SU-DHL-6 (cell line): ENCODE measurements around the gene PLA2G4B.

ENCODE experiments used
- CTCF ChIP-seq: fragments of 200-600 bp; sonication (generic); IDR thresholded peaks from one replicate; pipeline ENCODE4 v1.5.1; 2017; ENCODE audit warnings: antibody characterized with exemption, mild to moderate bottlenecking, low read length, moderate library complexity; ENCODE audit not compliant: insufficient read depth, poor library complexity, severe bottlenecking
- EZH2phosphoT487 ChIP-seq: fragments of 200-600 bp; sonication (generic), shearing (Covaris generic); conservative IDR thresholded peaks from 2 replicates; pipeline ENCODE4 v1.6.1; 2018; ENCODE audit warnings: mild to moderate bottlenecking, antibody characterized with exemption, low read length, moderate library complexity, mixed read lengths

GRCh38 chr15:41804361-41804760 is 34.3 kb upstream of the PLA2G4B start:
- no peak for TF ChIP-seq EZH2phosphoT487
- no peak for TF ChIP-seq CTCF
